PC-9 (cell line): ENCODE results near the gene ATP4A. TPM values are rescaled to one million over a fixed set of nuclear protein-coding genes. Genes with fewer than 3 reads are reported as not detected.

Experiments
- BruUV-seq: library from RNA; stranded (reverse); fragments of 400-500 nt; replicated peaks from 2 replicates; lab custom pipeline; 2021; lab: Mats Ljungman, UMichigan
- CTCF ChIA-PET: fragments of 300-600 bp; sonication (Branson Sonifier 250); formaldehyde crosslinking; loops from one replicate; lab custom pipeline; 2022; ENCODE audit warnings: antibody characterized with exemption; lab: Charles Lee
- POLR2A ChIA-PET: fragments of 300-600 bp; sonication (Branson Sonifier 250); formaldehyde crosslinking; loops from one replicate; lab custom pipeline; 2022; ENCODE audit warnings: antibody characterized with exemption; ENCODE audit not compliant: unreplicated experiment; lab: Charles Lee
- DNase-seq, 2 experiments: peaks; one replicate each; pipeline versions ENCODE4 v3.0.0 to v3.0.0-alpha.2; 2015 to 2022; ENCODE audit warnings: mixed read lengths in 1 of 2
- H2AFZ ChIP-seq: fragments of 200-600 bp; sonication (generic); 2 replicates; pipeline ENCODE4 v1.8.1; 2017; ENCODE audit warnings: antibody characterized with exemption
- H3F3A ChIP-seq: fragments of 200-600 bp; sonication (generic); 2 replicates; pipeline ENCODE4 v1.8.1; 2017; ENCODE audit warnings: antibody characterized with exemption, mild to moderate bottlenecking, low read depth; ENCODE audit not compliant: insufficient read depth
- H3K27ac ChIP-seq: fragments of 200-600 bp; sonication (generic); 2 replicates; pipeline ENCODE4 v1.6.1; 2016; ENCODE audit warnings: mixed run types
- H3K27me3 ChIP-seq: fragments of 200-600 bp; sonication (generic); 2 replicates; pipeline ENCODE4 v1.6.1; 2016; ENCODE audit warnings: low read depth, mixed run types; ENCODE audit not compliant: insufficient read depth
- H3K36me3 ChIP-seq: fragments of 200-600 bp; sonication (generic); 2 replicates; pipeline ENCODE4 v1.6.1; 2016; ENCODE audit warnings: low read depth, mixed run types
- H3K4me1 ChIP-seq: fragments of 200-600 bp; sonication (generic); replicated peaks from 2 replicates; pipeline ENCODE4 v1.6.1; 2016; ENCODE audit warnings: mixed run types; ENCODE audit not compliant: insufficient read depth
- H3K4me2 ChIP-seq: fragments of 200-600 bp; sonication (generic); 2 replicates; pipeline ENCODE4 v1.6.1; 2017; ENCODE audit warnings: mixed run types
- H3K4me3 ChIP-seq: fragments of 200-600 bp; sonication (generic); 2 replicates; pipeline ENCODE4 v1.6.1; 2016; ENCODE audit warnings: mixed run types
- H3K79me2 ChIP-seq: fragments of 200-600 bp; sonication (generic); 2 replicates; pipeline ENCODE4 v1.6.1; 2017; ENCODE audit warnings: low read depth, mixed run types
- H3K9me2 ChIP-seq: fragments of 200-600 bp; sonication (generic); 2 replicates; pipeline ENCODE4 v1.8.1; 2017; ENCODE audit warnings: mild to moderate bottlenecking; ENCODE audit not compliant: insufficient read depth
- H3K9me3 ChIP-seq: fragments of 200-600 bp; sonication (generic); 2 replicates; pipeline ENCODE4 v1.8.1; 2016; ENCODE audit warnings: low read depth; ENCODE audit not compliant: insufficient read depth
- H4K20me1 ChIP-seq: fragments of 200-600 bp; sonication (generic); 2 replicates; pipeline ENCODE4 v1.8.1; 2017; ENCODE audit not compliant: insufficient read depth
- EZH2 ChIP-seq: fragments of 200-600 bp; sonication (generic); IDR thresholded peaks from 2 replicates; pipeline ENCODE4 v1.8.0; 2017; ENCODE audit warnings: antibody characterized with exemption, low read depth
- intact Hi-C: fragments of 100-400 bp; cut with micrococcal nuclease; formaldehyde crosslinking; loops from one replicate; pipeline ENCODE4 v1.10.0; 2022; ENCODE audit not compliant: unreplicated experiment
- total RNA-seq: library from RNA; stranded (reverse); gene quantifications from 2 replicates; pipeline ENCODE4 v1.2.3, GENCODE V29; 2021
- TF ChIP-seq, protein P1 (sequence below): fragments of 200-600 bp; sonication (generic); conservative IDR thresholded peaks from 2 replicates; pipeline ENCODE4 v1.6.1; 2017; ENCODE audit warnings: mixed run types, antibody characterized with exemption, mild to moderate bottlenecking, moderate library complexity

Gene ATP4A
- total RNA-seq, 1 experiment from 2014 or later, result not detected

GRCh38 chr19:35517342-35517741, 46.1 kb downstream of the ATP4A start:
- CTCF ChIA-PET, result no interaction called here
- Histone ChIP-seq H3K4me1 (peaks cover 12% of the 10 kb centered on the region; the same call in 1 of the 2 replicates), H3K4me3 (no peak overlapping the region), H2AFZ (no peak overlapping the region), H3K27me3 (no peaks in the 10 kb centered on the region), H3F3A (no peaks in the 10 kb centered on the region), H3K4me2 (no peak overlapping the region), H3K36me3 (no peaks in the 10 kb centered on the region), H3K9me2 (no peaks in the 10 kb centered on the region), H3K79me2 (no peaks in the 10 kb centered on the region), H3K9me3 (no peaks in the 10 kb centered on the region), H4K20me1 (no peaks in the 10 kb centered on the region), H3K27ac (no peak overlapping the region)
- DNase-seq, result no peak
- intact Hi-C loops, result no loop called here
- POLR2A ChIA-PET, result interaction anchor here (0.6 kb wide), 1 partner anchor 425 kb away, joined by 18 read pairs; no protein-coding TSS in a partner anchor
- BruUV-seq, result no TSS peak
- TF ChIP-seq, protein P1, sequence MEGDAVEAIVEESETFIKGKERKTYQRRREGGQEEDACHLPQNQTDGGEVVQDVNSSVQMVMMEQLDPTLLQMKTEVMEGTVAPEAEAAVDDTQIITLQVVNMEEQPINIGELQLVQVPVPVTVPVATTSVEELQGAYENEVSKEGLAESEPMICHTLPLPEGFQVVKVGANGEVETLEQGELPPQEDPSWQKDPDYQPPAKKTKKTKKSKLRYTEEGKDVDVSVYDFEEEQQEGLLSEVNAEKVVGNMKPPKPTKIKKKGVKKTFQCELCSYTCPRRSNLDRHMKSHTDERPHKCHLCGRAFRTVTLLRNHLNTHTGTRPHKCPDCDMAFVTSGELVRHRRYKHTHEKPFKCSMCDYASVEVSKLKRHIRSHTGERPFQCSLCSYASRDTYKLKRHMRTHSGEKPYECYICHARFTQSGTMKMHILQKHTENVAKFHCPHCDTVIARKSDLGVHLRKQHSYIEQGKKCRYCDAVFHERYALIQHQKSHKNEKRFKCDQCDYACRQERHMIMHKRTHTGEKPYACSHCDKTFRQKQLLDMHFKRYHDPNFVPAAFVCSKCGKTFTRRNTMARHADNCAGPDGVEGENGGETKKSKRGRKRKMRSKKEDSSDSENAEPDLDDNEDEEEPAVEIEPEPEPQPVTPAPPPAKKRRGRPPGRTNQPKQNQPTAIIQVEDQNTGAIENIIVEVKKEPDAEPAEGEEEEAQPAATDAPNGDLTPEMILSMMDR, result no peak
- no peak for TF ChIP-seq EZH2

DNA sequence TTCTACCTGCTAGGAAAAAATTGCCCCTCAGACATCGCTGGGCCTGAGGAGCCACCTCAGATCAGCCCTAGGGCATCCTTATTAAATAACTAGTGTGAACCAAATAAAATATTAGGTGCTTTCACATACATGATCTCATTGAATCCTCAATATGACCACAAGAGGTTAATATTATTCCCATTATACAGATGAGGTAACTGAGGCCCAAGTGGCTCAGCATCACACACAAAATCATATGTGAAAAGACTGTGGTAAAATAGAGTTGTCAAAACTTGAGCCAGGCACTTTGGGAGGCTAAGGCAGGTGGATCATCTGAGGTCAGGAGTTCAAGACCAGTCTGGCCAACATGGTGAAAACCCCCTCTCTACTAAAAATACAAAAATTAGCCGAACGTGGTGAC, 47.1 kb downstream of the ATP4A start:
- Histone ChIP-seq H3K9me2 (no peaks in the 10 kb centered on the region), H4K20me1 (no peaks in the 10 kb centered on the region), H3K27me3 (no peaks in the 10 kb centered on the region), H3K36me3 (no peaks in the 10 kb centered on the region), H3K4me2 (no peak overlapping the region), H3K9me3 (no peaks in the 10 kb centered on the region), H3K27ac (no peak overlapping the region), H3K4me3 (no peak overlapping the region), H3F3A (no peaks in the 10 kb centered on the region), H2AFZ (no peak overlapping the region), H3K4me1 (peaks cover 12% of the 10 kb centered on the region; the same call in 1 of the 2 replicates), H3K79me2 (no peaks in the 10 kb centered on the region)
- no peak for TF ChIP-seq EZH2
- TF ChIP-seq, protein P1, result no peak
- DNase-seq, result no peak
- POLR2A ChIA-PET, result no interaction called here
- CTCF ChIA-PET, result no interaction called here
- intact Hi-C loops, result no loop called here
- BruUV-seq, result no TSS peak

DNA sequence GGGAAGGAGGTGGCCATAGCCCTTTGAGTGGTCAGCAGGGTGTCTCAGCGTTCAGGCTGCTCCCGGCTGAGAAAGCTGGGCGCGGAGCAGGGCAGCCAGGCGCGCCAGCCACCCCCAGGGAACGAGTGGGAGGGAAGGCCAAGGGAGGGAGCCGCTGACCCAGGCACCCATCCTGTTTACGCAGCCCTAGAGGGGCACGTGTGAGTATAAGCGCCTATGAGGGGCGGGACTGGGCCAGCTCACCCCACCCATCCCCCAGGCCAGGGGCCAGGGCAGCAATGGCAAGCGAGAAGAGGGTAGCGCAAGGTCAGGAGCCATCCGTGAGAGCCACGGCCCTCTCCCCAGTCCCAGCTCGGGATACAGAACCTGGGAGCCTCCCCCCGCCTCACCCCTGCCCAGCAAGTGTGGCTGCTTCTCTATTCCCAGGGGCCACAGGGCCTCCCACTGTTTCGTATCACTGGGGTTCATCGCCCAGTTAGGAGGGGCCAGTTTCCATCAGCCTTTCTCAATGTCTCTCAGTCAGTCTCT, 49.1 kb downstream of the ATP4A start:
- Histone ChIP-seq H3K9me3 (no peaks in the 10 kb centered on the region), H3K27me3 (no peaks in the 10 kb centered on the region), H3K4me2 (peak overlapping the region; percentile 63), H3K9me2 (no peaks in the 10 kb centered on the region), H3K4me1 (peaks cover 16% of the 10 kb centered on the region; the same call in 1 of the 2 replicates), H2AFZ (peak overlapping the region; percentile 70), H4K20me1 (no peaks in the 10 kb centered on the region), H3F3A (peaks cover 9% of the 10 kb centered on the region; the same call in 1 of the 2 replicates), H3K4me3 (no peak overlapping the region; the same call in 1 of the 2 replicates), H3K36me3 (no peaks in the 10 kb centered on the region), H3K27ac (peak overlapping the region; percentile 42; the same call in 1 of the 2 replicates), H3K79me2 (no peaks in the 10 kb centered on the region; the same call in 1 of the 2 replicates)
- DNase-seq, result peak in 1 of 2 experiments; percentile 29
- TF ChIP-seq EZH2, result no peak
- TF ChIP-seq, protein P1, result no peak
- BruUV-seq, result no TSS peak
- ChIA-PET POLR2A (no interaction called here), CTCF (no interaction called here)
- intact Hi-C loops, result loop anchor here (5.0 kb wide), 1 partner anchor 178 kb away; no protein-coding TSS in a partner anchor
